Uterus (tissue), 4 donors: ENCODE results near the gene CHST8. TPM values are rescaled to one million over a fixed set of nuclear protein-coding genes. Genes with fewer than 3 reads are reported as not detected.

ENCODE experiments used
- DNase-seq, 2 donors: peaks; one replicate each; pipeline ENCODE4 v3.0.0-alpha.2; 2019 to 2020
- H3K27ac ChIP-seq, 2 donors: fragments of 200-600 bp; sonication (generic); 1 replicate in 1 of 2; 2 replicates in 1 of 2; pipeline ENCODE4 v1.5.1; 2016 to 2018
- H3K27me3 ChIP-seq, 2 donors: fragments of 200-600 bp; sonication (generic); one replicate each; pipeline ENCODE4 v1.5.1; 2018 to 2019; ENCODE audit warnings: control low read depth in 1 of 2
- H3K36me3 ChIP-seq, 2 donors: fragments of 200-600 bp; sonication (generic); one replicate each; pipeline ENCODE4 v1.5.1; 2019; ENCODE audit warnings: control low read depth in 1 of 2
- H3K4me1 ChIP-seq, 2 donors: fragments of 200-600 bp; sonication (generic); one replicate each; pipeline ENCODE4 v1.5.1; 2018 to 2019; ENCODE audit warnings: control low read depth in 1 of 2
- H3K4me3 ChIP-seq, 2 donors: fragments of 200-600 bp; sonication (generic); 1 replicate in 1 of 2; 2 replicates in 1 of 2; pipeline ENCODE4 v1.5.1; 2018 to 2019; ENCODE audit warnings: mild to moderate bottlenecking in 1 of 2
- H3K9me3 ChIP-seq, 2 donors: fragments of 200-600 bp; sonication (generic); one replicate each; pipeline ENCODE4 v1.5.1; 2019; ENCODE audit warnings: control low read depth in 1 of 2
- POLR2A ChIP-seq, 2 donors: fragments of 450-650 bp; IDR thresholded peaks; one replicate each; pipeline ENCODE4 v1.6.1; 2016; ENCODE audit warnings: antibody characterized with exemption in 2 of 2, mild to moderate bottlenecking in 1 of 2, moderate library complexity in 1 of 2
- intact Hi-C: fragments of 100-400 bp; cut with DNase I; formaldehyde crosslinking; loops from one replicate; pipeline ENCODE4 v1.15.1; 2023; ENCODE audit warnings: low total_unique reads
- total RNA-seq, 4 donors: library from RNA; depleted of rRNA in 3 of 4; stranded (reverse); fragments of >200 nt in 3 of 4; gene quantifications; one replicate each; pipeline versions ENCODE4 v1.1.0 to v1.2.4, GENCODE V29; 2014 to 2023
- TF ChIP-seq, protein P1 (sequence below), 4 experiments: fragments of 200-600 bp in 2 of 4; fragments of 450-650 bp in 2 of 4; sonication (generic) in 2 of 4; IDR thresholded peaks; one replicate each; pipeline ENCODE4 v1.5.1; 2016 to 2019; ENCODE audit warnings: antibody characterized with exemption in 4 of 4, mild to moderate bottlenecking in 2 of 4, moderate library complexity in 1 of 4
- donor health status: DM: yes; HTN: yes; CAD: no.

CHST8 gene
- total RNA-seq, 4 donors from 2014 or later = 0.26 to 0.95 (median 0.69) TPM; not detected in 1

DNA sequence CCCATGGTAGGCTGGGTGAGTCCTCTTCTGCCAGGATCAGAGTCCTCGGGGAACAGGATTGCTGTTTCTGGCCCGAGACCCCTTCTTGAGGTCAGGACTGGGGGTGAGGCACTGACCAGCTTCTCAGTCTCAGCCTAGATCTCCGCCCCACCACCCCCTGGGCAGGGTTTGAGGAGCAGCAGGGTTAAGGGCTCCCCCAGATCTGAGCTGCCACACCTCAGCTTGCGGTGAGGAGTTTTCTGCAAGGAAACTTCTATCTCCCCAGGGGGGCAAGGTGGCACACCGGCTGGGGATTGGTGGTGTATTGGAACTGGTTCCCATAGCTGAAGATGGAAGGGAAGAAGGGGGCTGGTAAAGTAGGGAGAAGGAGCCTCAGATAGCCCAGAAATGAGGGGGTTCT lies 19.5 kb downstream of the CHST8 start:
- no peak overlapping the region for H3K27ac ChIP-seq
- H3K9me3 ChIP-seq = no peaks in the 10 kb centered on the region
- H3K4me3 ChIP-seq = no peak overlapping the region
- intact Hi-C loops = no loop called here
- no peaks in the 10 kb centered on the region for H3K36me3 ChIP-seq
- TF ChIP-seq, protein P1, sequence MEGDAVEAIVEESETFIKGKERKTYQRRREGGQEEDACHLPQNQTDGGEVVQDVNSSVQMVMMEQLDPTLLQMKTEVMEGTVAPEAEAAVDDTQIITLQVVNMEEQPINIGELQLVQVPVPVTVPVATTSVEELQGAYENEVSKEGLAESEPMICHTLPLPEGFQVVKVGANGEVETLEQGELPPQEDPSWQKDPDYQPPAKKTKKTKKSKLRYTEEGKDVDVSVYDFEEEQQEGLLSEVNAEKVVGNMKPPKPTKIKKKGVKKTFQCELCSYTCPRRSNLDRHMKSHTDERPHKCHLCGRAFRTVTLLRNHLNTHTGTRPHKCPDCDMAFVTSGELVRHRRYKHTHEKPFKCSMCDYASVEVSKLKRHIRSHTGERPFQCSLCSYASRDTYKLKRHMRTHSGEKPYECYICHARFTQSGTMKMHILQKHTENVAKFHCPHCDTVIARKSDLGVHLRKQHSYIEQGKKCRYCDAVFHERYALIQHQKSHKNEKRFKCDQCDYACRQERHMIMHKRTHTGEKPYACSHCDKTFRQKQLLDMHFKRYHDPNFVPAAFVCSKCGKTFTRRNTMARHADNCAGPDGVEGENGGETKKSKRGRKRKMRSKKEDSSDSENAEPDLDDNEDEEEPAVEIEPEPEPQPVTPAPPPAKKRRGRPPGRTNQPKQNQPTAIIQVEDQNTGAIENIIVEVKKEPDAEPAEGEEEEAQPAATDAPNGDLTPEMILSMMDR (IDR thresholded peaks at IDR 0.05) = no peak
- TF ChIP-seq POLR2A (IDR thresholded peaks at IDR 0.05) = no peak
- H3K27me3 ChIP-seq = no peaks in the 10 kb centered on the region
- H3K4me1 ChIP-seq = no peaks in the 10 kb centered on the region
- no peak for DNase-seq

DNA sequence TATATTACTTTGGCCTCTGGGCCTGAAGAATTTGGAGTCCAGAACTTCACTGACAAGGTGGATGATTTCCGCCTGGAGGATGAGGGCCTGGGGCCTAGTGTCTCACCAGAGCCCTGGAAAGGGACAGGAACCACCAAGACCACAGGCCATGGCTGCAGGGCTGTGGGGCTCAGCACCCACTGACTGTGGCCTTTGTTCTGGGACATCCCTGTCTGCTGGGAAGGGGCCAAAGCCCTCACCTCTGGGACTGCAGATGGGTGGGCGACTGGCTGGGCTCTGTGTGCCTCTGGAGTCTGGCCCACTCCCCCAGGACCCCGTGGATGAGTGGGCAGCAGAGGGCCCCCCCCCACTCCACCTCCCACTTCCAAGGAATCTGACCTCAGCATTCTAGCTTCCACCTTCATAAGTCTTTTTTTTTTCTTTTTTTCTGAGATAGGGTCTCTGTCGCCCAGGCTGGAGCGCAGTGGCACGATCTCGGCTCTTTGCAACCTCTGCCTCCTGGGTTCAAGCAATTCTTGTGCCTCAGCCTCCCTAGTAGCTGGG lies 20.3 kb downstream of the CHST8 start:
- intact Hi-C loops = no loop called here
- H3K4me3 ChIP-seq = no peak overlapping the region
- no peak for TF ChIP-seq POLR2A (IDR thresholded peaks at IDR 0.05)
- TF ChIP-seq, protein P1 (IDR thresholded peaks at IDR 0.05) = no peak
- H3K4me1 ChIP-seq = no peaks in the 10 kb centered on the region
- no peak for DNase-seq
- no peaks in the 10 kb centered on the region for H3K36me3 ChIP-seq
- H3K27me3 ChIP-seq = no peaks in the 10 kb centered on the region
- H3K9me3 ChIP-seq = no peaks in the 10 kb centered on the region
- H3K27ac ChIP-seq = no peak overlapping the region

DNA sequence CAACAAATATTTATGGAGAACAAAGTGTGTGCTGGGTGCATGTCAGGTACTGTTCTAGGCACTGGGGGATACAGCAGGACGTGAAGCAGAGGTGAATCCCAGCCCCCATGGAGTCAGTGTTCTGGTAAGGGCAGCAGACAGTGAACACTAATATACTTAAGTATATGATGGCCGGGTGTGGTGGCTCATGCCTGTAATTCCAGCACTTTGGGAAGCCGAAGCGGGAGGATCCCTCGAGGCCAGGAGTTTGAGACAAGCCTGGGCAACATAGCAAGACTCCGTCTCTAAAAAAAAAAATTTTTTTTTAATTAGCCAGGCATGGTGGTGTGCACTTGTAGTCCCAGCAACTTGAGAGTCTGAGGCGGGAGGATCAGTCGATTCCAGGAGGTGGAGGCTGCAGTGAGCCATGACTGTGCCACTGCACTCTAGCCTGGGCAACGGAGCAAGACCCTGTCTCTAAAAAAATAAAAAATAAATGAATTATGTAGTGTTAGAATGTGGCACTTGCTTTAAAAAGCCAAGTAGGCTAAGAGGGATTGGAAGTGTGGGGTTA lies 22.6 kb downstream of the CHST8 start:
- H3K27ac ChIP-seq = no peak overlapping the region
- DNase-seq = no peak
- H3K27me3 ChIP-seq = no peaks in the 10 kb centered on the region
- no peaks in the 10 kb centered on the region for H3K36me3 ChIP-seq
- intact Hi-C loops = no loop called here
- H3K4me1 ChIP-seq = no peaks in the 10 kb centered on the region
- H3K4me3 ChIP-seq = no peak overlapping the region
- no peak for TF ChIP-seq POLR2A (IDR thresholded peaks at IDR 0.05)
- TF ChIP-seq, protein P1 (IDR thresholded peaks at IDR 0.05) = no peak
- no peaks in the 10 kb centered on the region for H3K9me3 ChIP-seq

DNA sequence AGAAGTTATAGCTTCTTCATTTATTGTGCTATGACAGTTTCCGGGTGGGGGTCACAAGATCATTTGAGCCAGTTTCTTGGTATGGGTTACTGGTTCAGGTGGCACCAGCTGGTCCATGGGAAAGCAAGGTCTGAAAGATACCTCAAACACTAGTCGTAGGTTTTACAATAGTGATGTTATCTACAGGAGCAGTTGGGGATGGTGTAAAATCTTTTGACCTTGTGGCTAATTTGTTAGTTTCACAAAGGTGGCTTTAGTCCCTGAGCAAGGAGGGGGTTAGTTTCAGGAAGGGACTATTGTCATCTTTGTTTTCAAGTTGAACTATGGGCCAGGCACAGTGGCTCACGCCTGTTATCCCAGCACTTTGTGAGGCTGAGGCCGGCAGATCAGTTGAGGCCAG lies 24.6 kb downstream of the CHST8 start:
- H3K27ac ChIP-seq = no peak overlapping the region
- H3K4me3 ChIP-seq = no peak overlapping the region
- H3K27me3 ChIP-seq = no peaks in the 10 kb centered on the region
- no peaks in the 10 kb centered on the region for H3K36me3 ChIP-seq
- intact Hi-C loops = no loop called here
- no peaks in the 10 kb centered on the region for H3K4me1 ChIP-seq
- H3K9me3 ChIP-seq = no peaks in the 10 kb centered on the region
- TF ChIP-seq, protein P1 (IDR thresholded peaks at IDR 0.05) = no peak
- TF ChIP-seq POLR2A (IDR thresholded peaks at IDR 0.05) = no peak
- no peak for DNase-seq

DNA sequence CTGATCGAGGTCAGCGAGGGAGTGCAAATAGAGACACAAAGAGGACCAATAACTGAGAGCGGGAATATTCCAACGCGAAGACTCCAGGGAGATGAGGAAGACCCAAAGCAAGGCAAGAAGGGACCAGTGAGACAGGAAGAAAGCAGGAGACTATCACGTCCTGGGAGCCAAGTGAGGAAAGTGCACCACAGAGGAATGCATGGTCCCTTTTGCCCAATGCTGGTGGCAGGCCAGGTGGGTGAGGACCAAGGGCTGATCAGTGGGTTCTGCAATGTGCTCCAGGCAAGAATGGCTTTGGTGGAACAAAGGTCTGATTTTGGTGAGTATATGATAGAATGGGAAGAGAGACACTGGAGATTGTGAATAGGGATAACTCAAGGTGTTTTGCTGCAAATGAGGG lies 25.4 kb downstream of the CHST8 start:
- H3K36me3 ChIP-seq = no peaks in the 10 kb centered on the region
- H3K9me3 ChIP-seq = no peaks in the 10 kb centered on the region
- no peak overlapping the region for H3K27ac ChIP-seq
- TF ChIP-seq, protein P1 (IDR thresholded peaks at IDR 0.05) = no peak
- TF ChIP-seq POLR2A (IDR thresholded peaks at IDR 0.05) = no peak
- intact Hi-C loops = no loop called here
- no peak for DNase-seq
- no peak overlapping the region for H3K4me3 ChIP-seq
- H3K27me3 ChIP-seq = no peaks in the 10 kb centered on the region
- no peaks in the 10 kb centered on the region for H3K4me1 ChIP-seq
